GM18873 (cell line): ENCODE results near the gene PPFIBP1.

Experiments used
- ATAC-seq: cut with Tn5 transposase; IDR thresholded peaks from one replicate; pipeline ENCODE4 v1.9.1; 2021; ENCODE audit warnings: mild to moderate bottlenecking, moderate library complexity, moderate number of reproducible peaks; ENCODE audit not compliant: unreplicated experiment, low FRiP score

PPFIBP1 gene

GRCh38 chr12:27511031-27511722 lies 12.8 kb upstream of the PPFIBP1 start:
- ATAC-seq, result no peak

- ATAC-seq, result no peak
Observed at GRCh38 chr12:27511723-27512045, 12.3 kb upstream of the PPFIBP1 start.

DNA sequence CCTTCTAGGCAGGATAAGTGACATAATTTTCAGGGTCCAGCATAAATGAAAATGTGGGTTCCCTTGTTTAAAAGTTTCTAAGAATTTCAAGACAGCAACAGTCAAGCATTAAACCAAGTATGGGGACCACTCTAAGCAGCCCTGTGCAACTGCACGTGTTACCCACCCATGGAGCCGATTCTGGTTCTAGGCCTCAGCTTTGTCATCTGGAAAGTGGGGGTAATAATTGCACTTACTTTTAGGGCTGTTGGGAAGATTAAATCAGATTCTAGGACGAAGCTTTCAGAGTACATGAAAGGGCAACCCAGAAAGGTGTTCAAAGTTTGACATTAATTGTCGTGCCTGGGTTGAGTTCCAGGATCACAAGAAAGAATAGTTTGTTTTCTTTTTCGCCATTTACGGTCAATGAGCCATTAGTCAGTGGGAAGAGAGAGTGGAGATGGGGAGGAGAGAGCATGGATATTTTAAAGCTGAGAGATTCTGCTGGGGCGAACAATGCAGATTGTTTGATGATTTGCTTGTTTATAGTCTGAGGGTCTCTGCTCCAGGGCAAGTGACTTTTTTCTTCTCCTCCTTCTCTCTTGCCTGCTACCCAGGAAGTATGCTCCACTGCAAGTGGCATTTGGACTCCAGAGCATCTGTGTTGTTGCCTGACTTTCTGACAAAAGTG lies 10.7 kb upstream of the PPFIBP1 start:
- ATAC-seq, result no peak

GRCh38 chr12:27515671-27516070 lies 8.3 kb upstream of the PPFIBP1 start:
- ATAC-seq, result no peak

DNA sequence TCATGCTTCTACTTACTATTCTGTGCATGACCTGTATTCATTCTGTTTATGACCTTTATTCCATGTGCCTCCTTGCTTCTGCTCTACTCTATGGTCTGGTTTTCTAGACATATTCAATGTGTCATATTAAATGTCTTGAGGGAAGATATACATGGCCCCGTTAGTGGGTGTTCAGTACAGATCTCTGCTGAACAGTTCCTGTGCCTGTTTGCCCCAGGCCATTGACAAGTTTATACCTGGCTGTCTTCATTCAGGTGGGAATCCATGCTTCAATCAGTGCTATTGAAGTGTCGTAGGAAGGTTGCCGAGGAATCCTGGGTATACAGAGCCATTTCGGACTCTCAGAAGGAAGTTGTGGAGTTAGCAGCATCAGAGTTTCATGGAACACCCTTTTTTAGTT lies 7.4 kb upstream of the PPFIBP1 start:
- ATAC-seq, result no peak

GRCh38 chr12:27517546-27517945 lies 6.5 kb upstream of the PPFIBP1 start:
- no peak for ATAC-seq

GRCh38 chr12:27517961-27518665 lies 5.9 kb upstream of the PPFIBP1 start:
- no peak for ATAC-seq

DNA sequence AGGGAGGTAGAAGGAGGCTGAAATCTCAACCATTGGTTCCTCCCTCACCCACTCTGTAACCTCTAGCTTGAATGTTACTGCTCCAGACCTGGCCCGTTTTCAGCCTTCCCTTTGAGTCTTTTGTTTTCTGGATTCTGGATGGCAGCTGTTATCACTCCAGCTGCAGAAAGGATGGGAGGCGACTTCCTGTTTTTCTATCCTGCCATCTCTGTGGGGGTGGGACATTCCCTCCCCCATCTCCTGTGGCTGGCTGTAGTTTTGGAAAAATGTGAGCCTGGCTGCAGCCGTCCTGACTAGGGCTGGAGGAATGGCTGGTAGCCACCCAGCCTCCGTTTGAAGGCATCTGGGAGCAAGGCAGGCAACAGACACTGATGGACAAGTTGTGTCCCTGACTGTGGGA lies 2.9 kb upstream of the PPFIBP1 start:
- no peak for ATAC-seq

DNA sequence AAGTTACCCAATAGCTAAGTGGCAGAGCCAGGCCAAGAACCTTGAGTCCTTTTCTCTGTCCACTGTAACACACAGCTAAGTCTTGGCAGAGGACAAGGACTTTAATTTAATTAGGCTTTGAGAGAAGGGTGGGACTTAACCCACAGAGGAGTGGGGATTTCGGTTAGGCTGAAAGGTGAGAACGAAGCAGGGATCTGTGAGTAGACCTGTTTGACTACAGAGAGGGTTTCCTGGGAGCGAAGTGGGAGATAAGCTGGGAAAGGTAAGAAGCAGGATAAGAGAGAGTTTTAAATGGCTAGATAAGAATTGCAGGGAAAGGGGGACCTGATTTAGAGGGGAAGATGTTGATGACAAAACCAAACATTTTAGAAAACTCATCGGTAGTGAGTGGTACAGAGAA lies 2.0 kb upstream of the PPFIBP1 start:
- no peak for ATAC-seq

DNA sequence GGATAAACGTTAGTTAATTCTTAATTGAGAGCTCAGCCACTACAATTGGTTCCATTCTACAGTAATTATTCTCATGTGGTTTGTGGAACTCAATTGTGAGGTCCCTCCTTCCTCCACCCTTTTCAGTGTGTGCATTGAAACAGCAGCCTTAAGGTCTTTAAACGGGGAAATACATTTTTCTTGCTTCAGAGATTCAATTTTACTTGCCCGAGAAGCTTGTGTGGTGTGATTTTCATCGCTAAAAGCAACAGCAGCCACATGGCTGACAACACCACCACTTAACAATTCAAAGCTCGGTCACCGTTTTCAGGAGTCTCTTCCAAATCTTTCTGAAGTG lies 733 bp upstream of the PPFIBP1 start:
- ATAC-seq, result no peak

- no peak for ATAC-seq
Observed at GRCh38 chr12:27524494-27524835, 459 bp downstream of the PPFIBP1 start.

DNA sequence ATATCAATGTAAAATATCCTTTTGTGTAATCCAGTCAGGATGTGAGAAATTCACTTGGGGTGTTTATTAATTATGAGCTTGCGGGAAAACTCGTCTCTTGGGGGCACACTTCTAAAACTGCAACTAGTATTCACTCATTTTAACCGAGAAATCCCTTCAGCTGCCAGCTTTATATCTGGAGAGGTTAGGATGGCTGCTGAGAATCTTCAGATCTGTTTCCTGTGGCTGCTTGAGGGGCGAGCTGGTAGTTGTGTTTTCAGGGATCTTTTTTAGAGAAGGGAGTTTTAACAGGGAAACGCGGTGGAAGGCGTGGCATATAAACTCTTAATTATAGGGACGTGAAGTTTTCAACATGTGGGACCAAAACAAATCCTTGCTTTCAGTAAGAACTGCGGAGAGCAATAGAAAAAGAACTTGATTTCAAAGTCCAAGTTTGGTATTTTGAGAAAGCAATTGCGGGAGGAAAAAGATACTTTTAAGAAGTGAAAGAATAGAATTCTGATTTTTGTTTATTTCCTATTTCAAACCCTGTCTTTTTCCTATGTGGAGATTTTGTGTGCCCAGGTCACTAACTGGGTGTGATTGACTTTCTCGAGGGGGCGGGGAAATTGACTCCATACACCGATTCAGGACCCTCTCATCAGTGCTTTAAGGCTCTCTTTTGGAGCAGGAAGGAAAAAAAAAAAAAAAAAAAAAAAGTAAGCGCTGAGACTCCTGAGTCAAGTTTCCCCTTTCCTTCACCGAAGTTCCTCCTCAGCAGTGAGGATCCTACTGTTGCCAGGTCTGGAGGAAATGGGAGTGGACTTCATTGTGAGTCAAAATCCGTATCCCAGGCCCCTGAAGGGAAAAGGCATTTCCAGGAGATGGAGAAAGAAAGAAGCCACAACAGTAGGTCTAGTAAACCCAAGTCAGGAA lies 1.1 kb downstream of the PPFIBP1 start:
- no peak for ATAC-seq

DNA sequence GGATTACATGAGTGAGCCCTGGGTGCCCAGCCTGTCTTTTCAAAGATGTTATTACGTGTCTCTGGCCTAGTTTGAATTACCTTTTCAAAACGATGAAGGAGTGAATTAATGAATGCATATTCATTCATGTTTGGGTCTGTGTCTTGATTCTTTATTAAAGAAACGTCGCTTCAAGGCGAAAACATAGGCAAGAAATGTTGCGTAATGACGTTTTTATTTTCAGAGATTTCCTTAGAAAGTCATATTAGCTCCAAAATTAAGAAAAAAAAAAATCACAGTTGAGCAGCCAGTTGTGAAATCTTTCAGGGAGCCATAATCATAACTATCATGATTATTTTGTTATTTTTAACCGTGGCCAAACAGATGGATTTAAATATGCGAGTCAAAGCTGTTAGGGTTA lies 3.5 kb downstream of the PPFIBP1 start:
- ATAC-seq, result no peak

DNA sequence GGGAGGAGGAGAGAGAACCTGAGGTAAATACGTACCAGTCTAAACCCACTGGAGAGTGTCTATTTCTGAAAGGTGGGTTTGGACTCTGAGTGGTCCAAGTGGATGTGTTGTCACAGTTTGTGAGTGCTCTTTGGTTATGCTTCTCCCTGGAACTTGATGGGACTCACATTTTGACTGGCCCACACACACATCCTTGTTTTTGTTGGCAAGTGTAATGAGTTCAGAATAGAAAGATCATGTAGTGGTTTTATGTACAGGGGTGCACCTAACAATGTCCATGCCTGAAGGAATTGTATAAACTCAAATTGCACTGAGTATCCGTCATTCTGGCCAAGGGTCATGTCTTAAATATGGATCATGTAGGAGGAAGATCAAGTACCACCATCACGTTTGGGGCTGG lies 4.8 kb downstream of the PPFIBP1 start:
- no peak for ATAC-seq

- no peak for ATAC-seq
Observed at GRCh38 chr12:27530157-27530922, 6.3 kb downstream of the PPFIBP1 start.

DNA sequence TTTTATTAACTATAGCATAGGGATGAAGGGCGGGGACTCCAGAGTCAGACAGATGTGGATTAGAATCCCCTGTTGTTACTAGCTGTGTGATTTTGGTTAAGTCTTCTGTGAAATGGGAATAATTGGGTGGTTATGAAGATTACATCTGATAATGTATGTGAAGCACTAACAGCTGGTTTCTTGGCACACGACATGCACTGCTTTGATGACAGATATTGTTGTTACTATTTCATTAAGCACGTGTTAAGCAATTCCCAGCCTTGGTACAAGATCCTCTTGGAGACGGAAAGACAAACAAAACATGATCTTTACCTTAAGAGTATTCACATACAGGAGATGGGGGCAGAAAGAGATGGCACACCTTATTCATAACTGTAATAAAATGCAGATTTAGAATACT lies 7.9 kb downstream of the PPFIBP1 start:
- no peak for ATAC-seq

DNA sequence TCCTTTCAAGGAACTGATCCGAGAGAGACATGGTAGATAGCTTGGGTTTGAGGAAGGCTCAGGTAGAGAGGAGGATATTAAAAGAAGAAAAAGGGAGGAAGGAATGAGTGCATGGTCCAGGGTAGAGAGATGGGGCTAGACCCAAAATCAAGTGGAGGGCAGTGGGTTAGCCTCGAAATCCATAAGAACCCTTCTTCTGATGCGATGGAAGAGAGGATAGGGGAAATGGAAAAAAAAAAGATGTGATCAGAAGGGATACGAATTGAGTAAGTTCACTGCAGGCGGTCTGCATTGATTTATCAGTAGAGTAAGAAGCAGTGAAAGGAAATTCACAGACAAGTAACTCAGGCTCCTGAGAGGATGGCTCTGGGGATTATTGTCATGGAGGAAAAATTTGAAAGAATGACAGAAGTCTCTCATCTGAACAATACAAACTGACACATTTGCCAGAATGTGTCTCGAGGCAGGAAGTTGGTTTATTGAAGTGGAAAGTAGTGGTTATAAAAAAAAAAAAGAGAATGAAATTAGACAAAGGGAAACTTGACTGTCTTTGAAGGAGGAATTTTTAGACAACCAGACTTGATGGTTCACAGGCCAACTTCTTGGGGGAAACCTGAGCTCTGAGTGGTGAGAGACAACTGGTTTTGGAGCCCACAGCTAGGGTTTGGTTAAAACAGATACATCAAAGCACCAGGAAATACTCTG lies 10.2 kb downstream of the PPFIBP1 start:
- ATAC-seq, result peak; percentile 45

GRCh38 chr12:27534765-27535161 lies 10.8 kb downstream of the PPFIBP1 start:
- ATAC-seq, result no peak

DNA sequence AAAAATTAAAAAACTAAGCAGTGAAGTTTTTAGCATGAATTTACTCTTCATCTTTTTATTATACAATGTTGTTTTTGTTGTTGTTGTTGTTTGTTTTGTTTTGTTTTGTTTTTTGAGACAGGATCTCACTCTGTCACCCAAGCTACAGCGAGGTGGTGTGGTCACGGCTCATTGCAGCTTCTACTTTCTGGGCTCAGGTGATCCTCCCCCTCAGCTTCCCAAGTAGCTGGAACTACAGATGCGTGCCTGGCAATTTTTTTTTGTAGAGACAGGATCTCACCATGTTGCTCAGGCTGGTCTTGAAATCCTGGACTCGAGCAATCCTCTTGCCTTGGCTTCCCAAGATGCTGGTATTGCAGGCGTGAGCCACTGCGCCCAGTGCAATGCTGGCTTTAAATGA lies 11.3 kb downstream of the PPFIBP1 start:
- ATAC-seq, result no peak
